HG02840 (cell line): ENCODE measurements around the gene SENP5.
"Not testable (repeated sequence)": the region's sequence is repeated elsewhere in the genome, so short reads cannot be mapped to it uniquely, and the experiment has no call there.

ENCODE experiments used
- ATAC-seq: cut with Tn5 transposase; IDR thresholded peaks from one replicate; pipeline ENCODE4 v1.9.1; 2021; ENCODE audit warnings: mild to moderate bottlenecking, moderate library complexity, moderate number of reproducible peaks; ENCODE audit not compliant: unreplicated experiment, low FRiP score

SENP5 gene

GRCh38 chr3:196938576-196938975 lies 70.9 kb downstream of the SENP5 start:
- ATAC-seq = no peak

- peak; percentile 14 for ATAC-seq
Observed at GRCh38 chr3:196941729-196942225, 74.1 kb downstream of the SENP5 start.

GRCh38 chr3:196942226-196942914 lies 74.7 kb downstream of the SENP5 start, which contains the start of gene NCBP2:
Gene NCBP2, minus strand, starts transcription at chr3:196942528. Its CDS starts 25 bp downstream, at chr3:196942503.
- peak; percentile 87 for ATAC-seq

- peak; percentile 10 for ATAC-seq
Observed at GRCh38 chr3:196942915-196943277, 75.2 kb downstream of the SENP5 start.

GRCh38 chr3:196944037-196944790 lies 76.5 kb downstream of the SENP5 start:
- ATAC-seq = not testable (repeated sequence)

- ATAC-seq = no peak
Observed at GRCh38 chr3:196947136-196947859, 79.6 kb downstream of the SENP5 start.

GRCh38 chr3:196947860-196948441 lies 80.2 kb downstream of the SENP5 start:
- ATAC-seq = no peak

- ATAC-seq = no peak
Observed at GRCh38 chr3:196948442-196949284, 80.9 kb downstream of the SENP5 start.

- ATAC-seq = no peak
Observed at GRCh38 chr3:196949285-196949619, 81.5 kb downstream of the SENP5 start.

- no peak for ATAC-seq
Observed at GRCh38 chr3:196949750-196950149, 82.0 kb downstream of the SENP5 start.

GRCh38 chr3:196951371-196951770 lies 83.7 kb downstream of the SENP5 start:
- ATAC-seq = no peak

- no peak for ATAC-seq
Observed at GRCh38 chr3:196954832-196955231, 87.1 kb downstream of the SENP5 start.

GRCh38 chr3:196962108-196962929 lies 94.6 kb downstream of the SENP5 start:
- ATAC-seq = no peak

GRCh38 chr3:196962930-196963630 lies 95.4 kb downstream of the SENP5 start:
- ATAC-seq = no peak

GRCh38 chr3:196963631-196963953 lies 95.9 kb downstream of the SENP5 start:
- no peak for ATAC-seq

GRCh38 chr3:196965112-196965803 lies 97.5 kb downstream of the SENP5 start:
- no peak for ATAC-seq

- no peak for ATAC-seq
Observed at GRCh38 chr3:196965804-196966173, 98.1 kb downstream of the SENP5 start.
